Panc1 (cell line): ENCODE data around the gene CAMK1D.

Source experiments
- POLR2AphosphoS5 ChIP-seq: IDR thresholded peaks from 2 replicates; pipeline ENCODE4 v1.6.1; 2012; ENCODE audit warnings: mild to moderate bottlenecking, low read depth, low read length, moderate library complexity
- TCF7L2 ChIP-seq: IDR thresholded peaks from 2 replicates; pipeline ENCODE4 v1.6.1; 2011; ENCODE audit warnings: mild to moderate bottlenecking, low read depth, low read length, inconsistent platforms
- TF ChIP-seq, protein P1 (sequence below): fragments of 450-650 bp; IDR thresholded peaks from 2 replicates; pipeline ENCODE4 v1.5.1; 2017; ENCODE audit warnings: mild to moderate bottlenecking
- TF ChIP-seq, protein P2 (sequence below), 2 experiments: IDR thresholded peaks; 2 replicates each; pipeline ENCODE4 v1.6.1; 2011 to 2012; ENCODE audit warnings: low read depth in 2 of 2, control low read depth in 1 of 2, low read length in 1 of 2, mild to moderate bottlenecking in 1 of 2, moderate library complexity in 1 of 2; ENCODE audit not compliant: insufficient read depth in 1 of 2

- TF ChIP-seq, protein P1, sequence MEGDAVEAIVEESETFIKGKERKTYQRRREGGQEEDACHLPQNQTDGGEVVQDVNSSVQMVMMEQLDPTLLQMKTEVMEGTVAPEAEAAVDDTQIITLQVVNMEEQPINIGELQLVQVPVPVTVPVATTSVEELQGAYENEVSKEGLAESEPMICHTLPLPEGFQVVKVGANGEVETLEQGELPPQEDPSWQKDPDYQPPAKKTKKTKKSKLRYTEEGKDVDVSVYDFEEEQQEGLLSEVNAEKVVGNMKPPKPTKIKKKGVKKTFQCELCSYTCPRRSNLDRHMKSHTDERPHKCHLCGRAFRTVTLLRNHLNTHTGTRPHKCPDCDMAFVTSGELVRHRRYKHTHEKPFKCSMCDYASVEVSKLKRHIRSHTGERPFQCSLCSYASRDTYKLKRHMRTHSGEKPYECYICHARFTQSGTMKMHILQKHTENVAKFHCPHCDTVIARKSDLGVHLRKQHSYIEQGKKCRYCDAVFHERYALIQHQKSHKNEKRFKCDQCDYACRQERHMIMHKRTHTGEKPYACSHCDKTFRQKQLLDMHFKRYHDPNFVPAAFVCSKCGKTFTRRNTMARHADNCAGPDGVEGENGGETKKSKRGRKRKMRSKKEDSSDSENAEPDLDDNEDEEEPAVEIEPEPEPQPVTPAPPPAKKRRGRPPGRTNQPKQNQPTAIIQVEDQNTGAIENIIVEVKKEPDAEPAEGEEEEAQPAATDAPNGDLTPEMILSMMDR = no peak
- TF ChIP-seq, protein P2, sequence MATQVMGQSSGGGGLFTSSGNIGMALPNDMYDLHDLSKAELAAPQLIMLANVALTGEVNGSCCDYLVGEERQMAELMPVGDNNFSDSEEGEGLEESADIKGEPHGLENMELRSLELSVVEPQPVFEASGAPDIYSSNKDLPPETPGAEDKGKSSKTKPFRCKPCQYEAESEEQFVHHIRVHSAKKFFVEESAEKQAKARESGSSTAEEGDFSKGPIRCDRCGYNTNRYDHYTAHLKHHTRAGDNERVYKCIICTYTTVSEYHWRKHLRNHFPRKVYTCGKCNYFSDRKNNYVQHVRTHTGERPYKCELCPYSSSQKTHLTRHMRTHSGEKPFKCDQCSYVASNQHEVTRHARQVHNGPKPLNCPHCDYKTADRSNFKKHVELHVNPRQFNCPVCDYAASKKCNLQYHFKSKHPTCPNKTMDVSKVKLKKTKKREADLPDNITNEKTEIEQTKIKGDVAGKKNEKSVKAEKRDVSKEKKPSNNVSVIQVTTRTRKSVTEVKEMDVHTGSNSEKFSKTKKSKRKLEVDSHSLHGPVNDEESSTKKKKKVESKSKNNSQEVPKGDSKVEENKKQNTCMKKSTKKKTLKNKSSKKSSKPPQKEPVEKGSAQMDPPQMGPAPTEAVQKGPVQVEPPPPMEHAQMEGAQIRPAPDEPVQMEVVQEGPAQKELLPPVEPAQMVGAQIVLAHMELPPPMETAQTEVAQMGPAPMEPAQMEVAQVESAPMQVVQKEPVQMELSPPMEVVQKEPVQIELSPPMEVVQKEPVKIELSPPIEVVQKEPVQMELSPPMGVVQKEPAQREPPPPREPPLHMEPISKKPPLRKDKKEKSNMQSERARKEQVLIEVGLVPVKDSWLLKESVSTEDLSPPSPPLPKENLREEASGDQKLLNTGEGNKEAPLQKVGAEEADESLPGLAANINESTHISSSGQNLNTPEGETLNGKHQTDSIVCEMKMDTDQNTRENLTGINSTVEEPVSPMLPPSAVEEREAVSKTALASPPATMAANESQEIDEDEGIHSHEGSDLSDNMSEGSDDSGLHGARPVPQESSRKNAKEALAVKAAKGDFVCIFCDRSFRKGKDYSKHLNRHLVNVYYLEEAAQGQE (IDR thresholded peaks at IDR 0.05; ENCODE audit: insufficient read depth in 1 of 2, low read depth in 2 of 2, low read length in 1 of 2) = no peak
- TF ChIP-seq TCF7L2 = no peak
- no peak for TF ChIP-seq POLR2AphosphoS5
These were observed 22.3 kb upstream of the CAMK1D start for GRCh38 chr10:12327074-12327473.
